ENCODE measurements around the gene TOP2B. TPM values are rescaled to one million over a fixed set of nuclear protein-coding genes. Genes with fewer than 3 reads are reported as not detected.

Gene TOP2B
- total and polyA plus RNA-seq, 2 donors (not counting 1 experiment from before 2014, with no cell fraction given): 56.2 to 71.2 TPM

DNA sequence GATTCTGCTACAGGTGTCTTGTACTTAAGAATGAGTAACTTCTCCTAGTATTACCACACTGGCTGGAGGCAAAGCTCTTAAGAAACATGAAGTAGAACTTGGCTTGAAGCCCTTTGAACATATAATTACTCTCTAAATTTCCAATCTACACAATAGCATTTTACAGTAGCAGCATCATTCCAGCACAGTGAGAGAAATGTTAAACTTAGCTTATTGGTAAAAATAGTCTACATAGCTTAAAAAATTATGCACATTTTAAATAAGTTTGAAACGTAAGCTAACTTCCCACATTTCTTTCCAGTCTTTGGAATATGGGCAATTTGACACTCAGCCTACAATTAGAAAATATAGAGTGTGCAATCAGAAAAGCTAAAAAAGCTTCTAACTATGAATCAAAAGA, 32.8 kb upstream of the TOP2B start:
- no peaks in the 10 kb centered on the region for H4K20me1 ChIP-seq (ENCODE audit: control insufficient read depth, extremely low read depth, insufficient read depth, low read length)
- no peak for TF ChIP-seq EZH2 (IDR thresholded peaks at IDR 0.05; ENCODE audit: low read length, missing control alignments)
- TF ChIP-seq CTCF (conservative IDR thresholded peaks at IDR 0.05 in 1 of 2, IDR thresholded peaks at IDR 0.05 in 1 of 2; ENCODE audit: low read depth in 1 of 2, low read length in 2 of 2): no peak
- DNase-seq (ENCODE audit: low read depth in 2 of 2): no peak
- H3K9ac ChIP-seq (ENCODE audit: insufficient read depth, low read length): no peak overlapping the region
- H2AFZ ChIP-seq (ENCODE audit: low read length): no peak overlapping the region
- H3K4me3 ChIP-seq (replicated peaks in 1 of 4; ENCODE audit: control extremely low read depth in 1 of 4, insufficient read depth in 1 of 4, low read depth in 3 of 4, low read length in 4 of 4): no peak overlapping the region
- no peaks in the 10 kb centered on the region for H3K36me3 ChIP-seq (ENCODE audit: control insufficient read depth, insufficient read depth, low read length)
- no peaks in the 10 kb centered on the region for H3K79me2 ChIP-seq (ENCODE audit: control insufficient read depth, insufficient read depth, low read length)
- H3K9me3 ChIP-seq (ENCODE audit: control insufficient read depth, insufficient read depth, low read depth, low read length): no peaks in the 10 kb centered on the region
- H3K27ac ChIP-seq (ENCODE audit: insufficient read depth, low read length): no peak overlapping the region
- H3K4me1 ChIP-seq (ENCODE audit: control insufficient read depth, extremely low read depth, insufficient read depth, low read length): no peaks in the 10 kb centered on the region
- no peaks in the 10 kb centered on the region for H3K27me3 ChIP-seq (ENCODE audit: control insufficient read depth, insufficient read depth, low read length)
- H3K4me2 ChIP-seq (ENCODE audit: extremely low read depth, insufficient read depth, low read length): no peak overlapping the region

GRCh38 chr3:25695731-25696420, 31.2 kb upstream of the TOP2B start:
- no peak overlapping the region for H3K4me3 ChIP-seq (replicated peaks in 1 of 4; ENCODE audit: control extremely low read depth in 1 of 4, insufficient read depth in 1 of 4, low read depth in 3 of 4, low read length in 4 of 4)
- H3K27ac ChIP-seq (ENCODE audit: insufficient read depth, low read length): no peak overlapping the region
- no peaks in the 10 kb centered on the region for H4K20me1 ChIP-seq (ENCODE audit: control insufficient read depth, extremely low read depth, insufficient read depth, low read length)
- no peaks in the 10 kb centered on the region for H3K9me3 ChIP-seq (ENCODE audit: control insufficient read depth, insufficient read depth, low read depth, low read length)
- no peaks in the 10 kb centered on the region for H3K79me2 ChIP-seq (ENCODE audit: control insufficient read depth, insufficient read depth, low read length)
- no peaks in the 10 kb centered on the region for H3K4me1 ChIP-seq (ENCODE audit: control insufficient read depth, extremely low read depth, insufficient read depth, low read length)
- H3K27me3 ChIP-seq (ENCODE audit: control insufficient read depth, insufficient read depth, low read length): no peaks in the 10 kb centered on the region
- no peak overlapping the region for H2AFZ ChIP-seq (ENCODE audit: low read length)
- no peak overlapping the region for H3K4me2 ChIP-seq (ENCODE audit: extremely low read depth, insufficient read depth, low read length)
- no peak overlapping the region for H3K9ac ChIP-seq (ENCODE audit: insufficient read depth, low read length)
- TF ChIP-seq CTCF (conservative IDR thresholded peaks at IDR 0.05 in 1 of 2, IDR thresholded peaks at IDR 0.05 in 1 of 2; ENCODE audit: low read depth in 1 of 2, low read length in 2 of 2) (no peak), EZH2 (IDR thresholded peaks at IDR 0.05; ENCODE audit: low read length, missing control alignments) (no peak)
- DNase-seq (ENCODE audit: low read depth in 2 of 2): no peak
- no peaks in the 10 kb centered on the region for H3K36me3 ChIP-seq (ENCODE audit: control insufficient read depth, insufficient read depth, low read length)

DNA sequence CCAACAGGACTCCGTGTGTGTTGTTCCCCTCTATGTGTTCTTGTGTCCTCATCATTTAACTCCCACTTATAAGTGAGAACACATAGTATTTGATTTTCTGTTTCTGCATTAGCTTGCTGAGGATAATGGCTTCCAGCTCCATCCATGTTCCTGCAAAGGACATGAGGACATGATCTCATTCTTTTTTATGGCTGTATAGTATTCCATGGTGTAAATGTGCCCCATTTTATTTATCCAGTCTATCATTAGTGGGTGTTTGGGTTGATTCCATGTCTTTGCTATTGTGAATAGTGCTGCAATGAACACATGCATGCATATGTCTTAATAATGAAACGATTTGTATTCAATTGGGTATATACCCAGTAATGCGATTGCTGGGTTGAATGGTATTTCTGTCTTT, 28.5 kb upstream of the TOP2B start:
- Histone ChIP-seq H4K20me1 (ENCODE audit: control insufficient read depth, extremely low read depth, insufficient read depth, low read length) (no peaks in the 10 kb centered on the region), H3K4me1 (ENCODE audit: control insufficient read depth, extremely low read depth, insufficient read depth, low read length) (no peaks in the 10 kb centered on the region), H3K27me3 (ENCODE audit: control insufficient read depth, insufficient read depth, low read length) (peaks cover under 1% of the 10 kb centered on the region), H3K9me3 (ENCODE audit: control insufficient read depth, insufficient read depth, low read depth, low read length) (no peaks in the 10 kb centered on the region), H3K27ac (ENCODE audit: insufficient read depth, low read length) (no peak overlapping the region), H3K4me3 (replicated peaks in 1 of 4; ENCODE audit: control extremely low read depth in 1 of 4, insufficient read depth in 1 of 4, low read depth in 3 of 4, low read length in 4 of 4) (no peak overlapping the region), H3K4me2 (ENCODE audit: extremely low read depth, insufficient read depth, low read length) (no peak overlapping the region), H3K79me2 (ENCODE audit: control insufficient read depth, insufficient read depth, low read length) (no peaks in the 10 kb centered on the region), H2AFZ (ENCODE audit: low read length) (no peak overlapping the region), H3K9ac (ENCODE audit: insufficient read depth, low read length) (no peak overlapping the region), H3K36me3 (ENCODE audit: control insufficient read depth, insufficient read depth, low read length) (no peaks in the 10 kb centered on the region)
- TF ChIP-seq CTCF (conservative IDR thresholded peaks at IDR 0.05 in 1 of 2, IDR thresholded peaks at IDR 0.05 in 1 of 2; ENCODE audit: low read depth in 1 of 2, low read length in 2 of 2) (no peak), EZH2 (IDR thresholded peaks at IDR 0.05; ENCODE audit: low read length, missing control alignments) (no peak)
- DNase-seq (ENCODE audit: low read depth in 2 of 2): no peak
